IMR-90 (cell line): ENCODE results near the gene HS6ST3.

ENCODE experiments used
- BHLHE40 ChIP-seq: fragments of 150-350 bp; IDR thresholded peaks from 2 replicates; pipeline ENCODE4 v1.6.1; 2016; ENCODE audit warnings: mild to moderate bottlenecking, low read depth, low read length
- POLR2A ChIP-seq: IDR thresholded peaks from 2 replicates; pipeline ENCODE4 v1.6.1; 2012; ENCODE audit warnings: mild to moderate bottlenecking, low read depth, low read length
- RAD21 ChIP-seq: IDR thresholded peaks from 2 replicates; pipeline ENCODE4 v1.6.1; 2012; ENCODE audit warnings: low read length, improper control_type of control experiment
- TF ChIP-seq, protein P1 (sequence below): conservative IDR thresholded peaks from 2 replicates; pipeline ENCODE4 v1.5.1; 2012; ENCODE audit warnings: mild to moderate bottlenecking, low read depth, low read length, improper control_type of control experiment
- TF ChIP-seq, protein P2 (sequence below): fragments of 150-350 bp; IDR thresholded peaks from 2 replicates; pipeline ENCODE4 v1.6.1; 2017; ENCODE audit warnings: mild to moderate bottlenecking, antibody characterized with exemption, low read length, low read depth
- TF ChIP-seq, protein P3 (sequence below): fragments of 150-350 bp; IDR thresholded peaks from 2 replicates; pipeline ENCODE4 v1.6.1; 2016; ENCODE audit warnings: low read depth, mild to moderate bottlenecking, low read length, moderate library complexity, borderline replicate concordance

DNA sequence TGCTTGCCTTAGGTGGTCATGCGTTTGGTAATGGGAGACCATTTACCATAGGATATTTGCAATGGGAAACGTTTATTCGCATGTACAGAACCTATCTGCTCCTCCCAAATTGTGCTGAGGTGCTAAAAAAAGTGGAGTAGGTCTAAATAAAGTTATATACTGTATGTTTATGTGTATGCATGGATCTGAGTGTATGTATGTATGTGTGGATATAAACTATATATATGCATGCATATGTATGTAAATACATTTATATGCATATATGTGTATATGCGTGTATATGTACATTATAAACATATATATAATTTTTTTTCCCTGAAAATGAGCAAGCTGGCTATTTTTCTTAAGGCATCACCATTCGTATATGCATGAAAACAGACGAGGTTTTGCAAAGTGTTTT is 95.9 kb downstream of the HS6ST3 start:
- TF ChIP-seq, protein P1, sequence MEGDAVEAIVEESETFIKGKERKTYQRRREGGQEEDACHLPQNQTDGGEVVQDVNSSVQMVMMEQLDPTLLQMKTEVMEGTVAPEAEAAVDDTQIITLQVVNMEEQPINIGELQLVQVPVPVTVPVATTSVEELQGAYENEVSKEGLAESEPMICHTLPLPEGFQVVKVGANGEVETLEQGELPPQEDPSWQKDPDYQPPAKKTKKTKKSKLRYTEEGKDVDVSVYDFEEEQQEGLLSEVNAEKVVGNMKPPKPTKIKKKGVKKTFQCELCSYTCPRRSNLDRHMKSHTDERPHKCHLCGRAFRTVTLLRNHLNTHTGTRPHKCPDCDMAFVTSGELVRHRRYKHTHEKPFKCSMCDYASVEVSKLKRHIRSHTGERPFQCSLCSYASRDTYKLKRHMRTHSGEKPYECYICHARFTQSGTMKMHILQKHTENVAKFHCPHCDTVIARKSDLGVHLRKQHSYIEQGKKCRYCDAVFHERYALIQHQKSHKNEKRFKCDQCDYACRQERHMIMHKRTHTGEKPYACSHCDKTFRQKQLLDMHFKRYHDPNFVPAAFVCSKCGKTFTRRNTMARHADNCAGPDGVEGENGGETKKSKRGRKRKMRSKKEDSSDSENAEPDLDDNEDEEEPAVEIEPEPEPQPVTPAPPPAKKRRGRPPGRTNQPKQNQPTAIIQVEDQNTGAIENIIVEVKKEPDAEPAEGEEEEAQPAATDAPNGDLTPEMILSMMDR, result no peak
- TF ChIP-seq RAD21 (no peak), BHLHE40 (no peak), POLR2A (no peak)
- TF ChIP-seq, protein P2, sequence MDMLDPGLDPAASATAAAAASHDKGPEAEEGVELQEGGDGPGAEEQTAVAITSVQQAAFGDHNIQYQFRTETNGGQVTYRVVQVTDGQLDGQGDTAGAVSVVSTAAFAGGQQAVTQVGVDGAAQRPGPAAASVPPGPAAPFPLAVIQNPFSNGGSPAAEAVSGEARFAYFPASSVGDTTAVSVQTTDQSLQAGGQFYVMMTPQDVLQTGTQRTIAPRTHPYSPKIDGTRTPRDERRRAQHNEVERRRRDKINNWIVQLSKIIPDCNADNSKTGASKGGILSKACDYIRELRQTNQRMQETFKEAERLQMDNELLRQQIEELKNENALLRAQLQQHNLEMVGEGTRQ, result no peak
- TF ChIP-seq, protein P3, sequence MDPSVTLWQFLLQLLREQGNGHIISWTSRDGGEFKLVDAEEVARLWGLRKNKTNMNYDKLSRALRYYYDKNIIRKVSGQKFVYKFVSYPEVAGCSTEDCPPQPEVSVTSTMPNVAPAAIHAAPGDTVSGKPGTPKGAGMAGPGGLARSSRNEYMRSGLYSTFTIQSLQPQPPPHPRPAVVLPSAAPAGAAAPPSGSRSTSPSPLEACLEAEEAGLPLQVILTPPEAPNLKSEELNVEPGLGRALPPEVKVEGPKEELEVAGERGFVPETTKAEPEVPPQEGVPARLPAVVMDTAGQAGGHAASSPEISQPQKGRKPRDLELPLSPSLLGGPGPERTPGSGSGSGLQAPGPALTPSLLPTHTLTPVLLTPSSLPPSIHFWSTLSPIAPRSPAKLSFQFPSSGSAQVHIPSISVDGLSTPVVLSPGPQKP, result no peak
